Osteoblast (primary cell): ENCODE results near the gene BAZ2B. TPM values are rescaled to one million over a fixed set of nuclear protein-coding genes. Genes with fewer than 3 reads are reported as not detected.

Source experiments
- DNase-seq: peaks from one replicate; pipeline ENCODE4 v3.0.0; 2011; ENCODE audit warnings: low spot score, mixed read lengths; ENCODE audit not compliant: insufficient read length; ENCODE audit errors: missing footprints
- H2AFZ ChIP-seq: 2 replicates; pipeline ENCODE4 v1.6.0; 2011; ENCODE audit warnings: mild to moderate bottlenecking, low read length
- H3K27ac ChIP-seq: 2 replicates; pipeline ENCODE4 v1.5.1; 2011; ENCODE audit warnings: mild to moderate bottlenecking, low read depth, low read length, moderate library complexity
- H3K27me3 ChIP-seq: 2 replicates; pipeline ENCODE4 v1.6.0; 2012; ENCODE audit warnings: mild to moderate bottlenecking, control low read depth, inconsistent platforms, low read length, moderate library complexity; ENCODE audit not compliant: insufficient read depth
- H3K36me3 ChIP-seq: 2 replicates; pipeline ENCODE4 v1.5.1; 2011; ENCODE audit warnings: mild to moderate bottlenecking, low read length, control low read depth, moderate library complexity; ENCODE audit not compliant: insufficient read depth
- H3K4me1 ChIP-seq: 2 replicates; pipeline ENCODE4 v1.5.1; 2011; ENCODE audit warnings: mild to moderate bottlenecking, low read length, control low read depth, moderate library complexity; ENCODE audit not compliant: insufficient read depth
- H3K4me2 ChIP-seq: 2 replicates; pipeline ENCODE4 v1.6.0; 2011; ENCODE audit warnings: mild to moderate bottlenecking, low read length; ENCODE audit not compliant: insufficient read depth
- H3K4me3 ChIP-seq: fragments of 200-600 bp; sonication (generic); 3 replicates; pipeline ENCODE4 v1.5.1; 2012; ENCODE audit warnings: mild to moderate bottlenecking, low read length, inconsistent platforms; ENCODE audit not compliant: insufficient read depth
- H3K79me2 ChIP-seq: 2 replicates; pipeline ENCODE4 v1.6.0; 2012; ENCODE audit warnings: mild to moderate bottlenecking, low read length, control low read depth, inconsistent platforms; ENCODE audit not compliant: insufficient read depth
- H3K9me3 ChIP-seq: 2 replicates; pipeline ENCODE4 v1.5.1; 2011; ENCODE audit warnings: low read depth, low read length, control low read depth
- H4K20me1 ChIP-seq: 2 replicates; pipeline ENCODE4 v1.6.0; 2012; ENCODE audit warnings: mild to moderate bottlenecking, low read length, control low read depth; ENCODE audit not compliant: insufficient read depth
- CTCF ChIP-seq: IDR thresholded peaks from 2 replicates; pipeline ENCODE4 v1.5.1; 2011; ENCODE audit warnings: mild to moderate bottlenecking, low read depth, low read length, moderate library complexity; ENCODE audit errors: extremely low read depth
- total RNA-seq: library from RNA; depleted of rRNA; stranded (reverse); fragments of >200 nt; gene quantifications from 2 replicates; pipeline ENCODE4 v1.2.3, GENCODE V29; 2012

BAZ2B gene
- total RNA-seq, 1 donor, result 59.4 TPM

GRCh38 chr2:159432610-159433009, 183.7 kb downstream of the BAZ2B start:
- H3K27me3 ChIP-seq, result no peaks in the 10 kb centered on the region
- H4K20me1 ChIP-seq, result no peaks in the 10 kb centered on the region
- TF ChIP-seq CTCF, result no peak
- H3K27ac ChIP-seq, result no peak overlapping the region
- DNase-seq, result no peak
- H3K4me2 ChIP-seq, result no peak overlapping the region
- no peaks in the 10 kb centered on the region for H3K79me2 ChIP-seq
- no peaks in the 10 kb centered on the region for H3K4me1 ChIP-seq
- H3K9me3 ChIP-seq, result no peaks in the 10 kb centered on the region
- H3K4me3 ChIP-seq, result no peak overlapping the region
- peaks cover 12% of the 10 kb centered on the region for H3K36me3 ChIP-seq
- no peak overlapping the region for H2AFZ ChIP-seq

GRCh38 chr2:159427048-159427447, 189.3 kb downstream of the BAZ2B start:
- TF ChIP-seq CTCF, result no peak
- H3K4me2 ChIP-seq, result no peak overlapping the region
- H3K27ac ChIP-seq, result no peak overlapping the region
- H3K4me3 ChIP-seq, result no peak overlapping the region
- H3K36me3 ChIP-seq, result no peaks in the 10 kb centered on the region
- no peaks in the 10 kb centered on the region for H3K4me1 ChIP-seq
- H2AFZ ChIP-seq, result no peak overlapping the region
- no peaks in the 10 kb centered on the region for H4K20me1 ChIP-seq
- H3K9me3 ChIP-seq, result no peaks in the 10 kb centered on the region
- H3K27me3 ChIP-seq, result no peaks in the 10 kb centered on the region
- no peak for DNase-seq
- no peaks in the 10 kb centered on the region for H3K79me2 ChIP-seq

GRCh38 chr2:159419403-159419802, 196.9 kb downstream of the BAZ2B start:
- Histone ChIP-seq H3K4me2 (no peak overlapping the region), H3K4me3 (no peak overlapping the region), H3K27me3 (no peaks in the 10 kb centered on the region), H3K9me3 (no peaks in the 10 kb centered on the region), H3K79me2 (no peaks in the 10 kb centered on the region), H3K36me3 (no peaks in the 10 kb centered on the region), H3K27ac (no peak overlapping the region), H3K4me1 (no peaks in the 10 kb centered on the region), H2AFZ (no peak overlapping the region), H4K20me1 (no peaks in the 10 kb centered on the region)
- DNase-seq, result no peak
- TF ChIP-seq CTCF, result no peak

GRCh38 chr2:159411460-159411859, 204.9 kb downstream of the BAZ2B start:
- H3K27me3 ChIP-seq, result no peaks in the 10 kb centered on the region
- no peak for DNase-seq
- H4K20me1 ChIP-seq, result no peaks in the 10 kb centered on the region
- no peaks in the 10 kb centered on the region for H3K79me2 ChIP-seq
- H3K36me3 ChIP-seq, result peaks cover 12% of the 10 kb centered on the region
- no peak overlapping the region for H3K4me2 ChIP-seq
- no peak for TF ChIP-seq CTCF
- no peak overlapping the region for H3K27ac ChIP-seq
- H2AFZ ChIP-seq, result no peak overlapping the region
- no peaks in the 10 kb centered on the region for H3K9me3 ChIP-seq
- H3K4me3 ChIP-seq, result no peak overlapping the region
- no peaks in the 10 kb centered on the region for H3K4me1 ChIP-seq
